ENCODE data around the gene SRPK2. TPM values are rescaled to one million over a fixed set of nuclear protein-coding genes. Genes with fewer than 3 reads are reported as not detected.

SRPK2 gene
- 44.2 and 45.1 TPM in 2 replicates for total RNA-seq

DNA sequence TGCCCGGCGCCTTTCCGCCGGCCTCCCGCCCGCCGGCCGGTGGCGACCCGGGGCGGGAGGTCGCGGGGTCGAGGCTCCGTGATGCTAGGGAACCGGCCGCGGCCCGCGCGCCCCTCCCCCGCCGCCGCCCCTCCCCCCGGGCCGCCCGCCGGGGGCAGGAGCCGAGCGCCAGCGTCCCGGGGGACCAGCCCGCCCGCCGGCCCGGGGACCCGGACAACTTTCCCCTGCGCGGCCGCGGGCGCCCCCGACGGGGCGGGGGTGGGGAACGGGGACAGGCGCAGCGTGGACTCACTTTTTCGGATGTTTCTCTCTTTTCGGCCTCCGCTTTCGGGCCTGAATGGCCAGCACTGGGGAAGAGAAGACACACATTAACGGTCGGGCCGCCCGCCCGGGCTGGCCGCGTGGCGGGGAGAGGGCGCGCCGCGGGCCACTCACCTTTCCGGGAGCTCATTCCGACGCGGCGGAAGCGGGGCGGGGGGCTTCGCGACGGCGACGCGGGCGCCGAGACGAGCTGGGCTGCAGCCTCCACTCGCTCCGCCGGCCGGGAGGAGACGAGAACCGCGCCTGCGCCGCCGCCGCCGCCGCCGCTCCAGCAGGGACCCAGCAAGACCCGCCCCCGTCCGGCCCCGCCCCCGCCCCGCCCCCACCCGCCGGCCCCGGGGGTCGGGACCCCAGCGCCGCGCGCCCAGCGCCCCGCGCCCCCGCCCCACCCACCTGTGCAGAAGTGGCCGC is at the start of gene SRPK2:
Gene SRPK2 (minus strand): TSS at position 566 of the 732 bp plus-strand sequence.

Other genes starting within 250 kb of the SRPK2 start
- gene PUS7, start 133.3 kb upstream of the SRPK2 start, total RNA-seq, result 10.4 and 12.8 TPM in 2 replicates
- gene RINT1, start 143.3 kb upstream of the SRPK2 start, total RNA-seq, result 10.8 and 12.3 TPM in 2 replicates
- not detected in 2 replicates for gene EFCAB10, start 192.6 kb upstream of the SRPK2 start, total RNA-seq